Measurements from ENCODE around the gene ADGRL3. TPM values are rescaled to one million over a fixed set of nuclear protein-coding genes. Genes with fewer than 3 reads are reported as not detected.

The ADGRL3 gene
- total and polyA plus RNA-seq, 4 donors = 0.07 to 1.7 (median 0.82) TPM

DNA sequence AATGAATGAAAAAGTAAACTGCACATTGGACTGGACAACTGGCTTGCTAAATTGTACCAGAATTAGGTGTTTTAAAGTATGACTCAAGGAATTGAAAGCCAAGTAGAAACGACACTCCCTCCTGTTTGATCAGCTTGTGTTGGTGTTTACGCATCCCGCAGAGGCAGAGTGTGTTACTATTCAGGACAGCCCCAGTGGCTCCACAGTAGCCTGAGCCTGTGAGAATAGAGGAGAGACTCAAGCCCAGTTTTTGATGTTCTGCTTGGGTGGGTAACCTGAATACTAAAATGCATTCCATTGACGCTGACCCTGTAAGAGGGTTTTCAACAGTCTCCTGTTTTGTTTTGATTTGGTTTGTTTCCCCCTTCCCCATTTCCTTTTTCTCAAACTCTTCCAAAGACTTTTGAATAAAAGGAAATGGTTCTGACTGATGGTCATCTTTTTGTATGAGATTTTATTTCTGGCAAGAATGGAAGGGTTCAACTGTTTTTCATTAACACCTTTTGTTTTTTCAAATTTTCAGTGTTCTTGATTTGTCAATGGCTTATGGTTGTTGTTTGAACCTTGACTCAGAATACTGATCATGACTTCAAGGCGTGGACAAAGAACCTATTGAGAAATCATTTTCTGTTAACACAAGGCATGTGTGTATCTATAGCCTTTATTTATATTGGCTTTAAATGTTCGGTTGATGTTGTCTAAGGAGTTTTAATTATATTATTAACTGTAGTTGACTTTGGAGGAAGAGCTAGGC is 10.2 kb downstream of the ADGRL3 start (continued):
- TF ChIP-seq FOXA1 (IDR thresholded peaks at IDR 0.05) (no peak), SP1 (IDR thresholded peaks at IDR 0.05) (no peak), RXRA (IDR thresholded peaks at IDR 0.05) (no peak), TAF1 (conservative IDR thresholded peaks at IDR 0.05) (no peak), RAD21 (IDR thresholded peaks at IDR 0.05) (no peak)

DNA sequence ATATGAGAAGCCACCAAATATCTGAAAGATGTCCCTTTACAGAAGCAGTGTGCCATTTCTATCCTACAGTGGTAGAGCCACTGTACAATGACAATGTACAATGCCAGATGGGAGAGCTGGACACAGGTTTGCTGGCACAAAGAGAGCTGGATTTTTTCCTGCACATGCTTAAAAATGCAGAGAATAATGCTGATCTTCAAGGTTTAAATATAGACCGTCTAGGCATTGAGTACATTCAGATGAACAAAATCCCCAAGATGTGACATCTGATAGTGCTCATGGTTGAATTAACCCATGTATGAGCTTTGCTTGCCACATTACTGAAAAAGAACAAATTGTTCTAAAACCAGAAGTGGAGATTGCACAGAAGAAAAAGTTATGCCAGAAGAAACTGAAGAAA is 11.7 kb downstream of the ADGRL3 start:
- Histone ChIP-seq H3K9me3 (ENCODE audit: control insufficient read depth in 4 of 4, low read length in 3 of 4) (no peaks in the 10 kb centered on the region), H3K27me3 (ENCODE audit: control insufficient read depth in 4 of 4, insufficient read depth in 4 of 4, low read length in 3 of 4) (peaks cover 0 to 3% (median 0%) of the 10 kb centered on the region in 4 donors), H3K4me1 (ENCODE audit: control insufficient read depth in 4 of 4, insufficient read depth in 4 of 4, low read length in 3 of 4) (no peaks in the 10 kb centered on the region), H3K36me3 (ENCODE audit: control insufficient read depth in 4 of 4, insufficient read depth in 3 of 4, low read depth in 1 of 4, low read length in 3 of 4) (no peaks in the 10 kb centered on the region), H3K4me3 (ENCODE audit: low read depth in 1 of 3, low read length in 3 of 3) (no peak overlapping the region), H3K9ac (ENCODE audit: low read depth in 1 of 2, low read length in 2 of 2) (no peak overlapping the region), H3K27ac (ENCODE audit: low read depth in 1 of 2, low read length in 2 of 2) (no peak overlapping the region)
- no peak for DNase-seq (ENCODE audit: low spot score)
- TF ChIP-seq NR2F2 (IDR thresholded peaks at IDR 0.05) (no peak), YY1 (IDR thresholded peaks at IDR 0.05) (no peak), RAD21 (IDR thresholded peaks at IDR 0.05) (no peak), FOXA2 (IDR thresholded peaks at IDR 0.05) (no peak), SP1 (IDR thresholded peaks at IDR 0.05) (no peak), JUND (IDR thresholded peaks at IDR 0.05) (no peak)
- TF ChIP-seq, protein P1, sequence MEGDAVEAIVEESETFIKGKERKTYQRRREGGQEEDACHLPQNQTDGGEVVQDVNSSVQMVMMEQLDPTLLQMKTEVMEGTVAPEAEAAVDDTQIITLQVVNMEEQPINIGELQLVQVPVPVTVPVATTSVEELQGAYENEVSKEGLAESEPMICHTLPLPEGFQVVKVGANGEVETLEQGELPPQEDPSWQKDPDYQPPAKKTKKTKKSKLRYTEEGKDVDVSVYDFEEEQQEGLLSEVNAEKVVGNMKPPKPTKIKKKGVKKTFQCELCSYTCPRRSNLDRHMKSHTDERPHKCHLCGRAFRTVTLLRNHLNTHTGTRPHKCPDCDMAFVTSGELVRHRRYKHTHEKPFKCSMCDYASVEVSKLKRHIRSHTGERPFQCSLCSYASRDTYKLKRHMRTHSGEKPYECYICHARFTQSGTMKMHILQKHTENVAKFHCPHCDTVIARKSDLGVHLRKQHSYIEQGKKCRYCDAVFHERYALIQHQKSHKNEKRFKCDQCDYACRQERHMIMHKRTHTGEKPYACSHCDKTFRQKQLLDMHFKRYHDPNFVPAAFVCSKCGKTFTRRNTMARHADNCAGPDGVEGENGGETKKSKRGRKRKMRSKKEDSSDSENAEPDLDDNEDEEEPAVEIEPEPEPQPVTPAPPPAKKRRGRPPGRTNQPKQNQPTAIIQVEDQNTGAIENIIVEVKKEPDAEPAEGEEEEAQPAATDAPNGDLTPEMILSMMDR (IDR thresholded peaks at IDR 0.05; ENCODE audit: low read depth, low read length, missing input control) = no peak
- TF ChIP-seq, protein P2, sequence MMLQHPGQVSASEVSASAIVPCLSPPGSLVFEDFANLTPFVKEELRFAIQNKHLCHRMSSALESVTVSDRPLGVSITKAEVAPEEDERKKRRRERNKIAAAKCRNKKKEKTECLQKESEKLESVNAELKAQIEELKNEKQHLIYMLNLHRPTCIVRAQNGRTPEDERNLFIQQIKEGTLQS (IDR thresholded peaks at IDR 0.05) = no peak
- TF ChIP-seq, protein P3, sequence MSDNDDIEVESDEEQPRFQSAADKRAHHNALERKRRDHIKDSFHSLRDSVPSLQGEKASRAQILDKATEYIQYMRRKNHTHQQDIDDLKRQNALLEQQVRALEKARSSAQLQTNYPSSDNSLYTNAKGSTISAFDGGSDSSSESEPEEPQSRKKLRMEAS (IDR thresholded peaks at IDR 0.05) = no peak
- 73% methylated on average over 1 of the region's 1 CpG for WGBS

DNA sequence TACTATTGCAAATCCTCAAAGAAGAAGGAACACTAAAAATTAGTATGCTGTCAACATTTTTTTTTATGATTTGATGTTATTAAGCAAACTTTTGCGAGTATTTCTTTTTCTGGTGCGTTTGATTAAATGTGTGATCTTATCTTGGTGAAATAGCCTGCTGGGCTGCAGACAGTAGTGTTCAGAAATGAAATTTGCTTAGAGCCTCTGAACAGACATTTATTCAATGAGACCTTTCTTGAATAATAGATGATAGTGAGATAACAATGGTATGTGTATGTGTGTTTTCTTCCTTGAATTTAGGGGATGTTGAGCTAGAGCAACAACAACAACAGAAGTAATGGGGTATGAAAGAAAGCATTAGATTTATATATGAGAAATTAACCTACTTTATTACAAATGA is 12.7 kb downstream of the ADGRL3 start:
- no peak for DNase-seq (ENCODE audit: low spot score)
- Histone ChIP-seq H3K9me3 (ENCODE audit: control insufficient read depth in 4 of 4, low read length in 3 of 4) (no peaks in the 10 kb centered on the region), H3K36me3 (ENCODE audit: control insufficient read depth in 4 of 4, insufficient read depth in 3 of 4, low read depth in 1 of 4, low read length in 3 of 4) (no peaks in the 10 kb centered on the region), H3K27ac (ENCODE audit: low read depth in 1 of 2, low read length in 2 of 2) (no peak overlapping the region), H3K4me1 (ENCODE audit: control insufficient read depth in 4 of 4, insufficient read depth in 4 of 4, low read length in 3 of 4) (no peaks in the 10 kb centered on the region), H3K27me3 (ENCODE audit: control insufficient read depth in 4 of 4, insufficient read depth in 4 of 4, low read length in 3 of 4) (peaks cover 0 to 3% (median 0%) of the 10 kb centered on the region in 4 donors), H3K9ac (ENCODE audit: low read depth in 1 of 2, low read length in 2 of 2) (no peak overlapping the region), H3K4me3 (ENCODE audit: low read depth in 1 of 3, low read length in 3 of 3) (no peak overlapping the region)
- TF ChIP-seq, protein P1 (IDR thresholded peaks at IDR 0.05; ENCODE audit: low read depth, low read length, missing input control) = no peak
- TF ChIP-seq TAF1 (conservative IDR thresholded peaks at IDR 0.05) (no peak), SP1 (IDR thresholded peaks at IDR 0.05) (no peak), HNF4A (conservative IDR thresholded peaks at IDR 0.05) (no peak)
- TF ChIP-seq, protein P4, sequence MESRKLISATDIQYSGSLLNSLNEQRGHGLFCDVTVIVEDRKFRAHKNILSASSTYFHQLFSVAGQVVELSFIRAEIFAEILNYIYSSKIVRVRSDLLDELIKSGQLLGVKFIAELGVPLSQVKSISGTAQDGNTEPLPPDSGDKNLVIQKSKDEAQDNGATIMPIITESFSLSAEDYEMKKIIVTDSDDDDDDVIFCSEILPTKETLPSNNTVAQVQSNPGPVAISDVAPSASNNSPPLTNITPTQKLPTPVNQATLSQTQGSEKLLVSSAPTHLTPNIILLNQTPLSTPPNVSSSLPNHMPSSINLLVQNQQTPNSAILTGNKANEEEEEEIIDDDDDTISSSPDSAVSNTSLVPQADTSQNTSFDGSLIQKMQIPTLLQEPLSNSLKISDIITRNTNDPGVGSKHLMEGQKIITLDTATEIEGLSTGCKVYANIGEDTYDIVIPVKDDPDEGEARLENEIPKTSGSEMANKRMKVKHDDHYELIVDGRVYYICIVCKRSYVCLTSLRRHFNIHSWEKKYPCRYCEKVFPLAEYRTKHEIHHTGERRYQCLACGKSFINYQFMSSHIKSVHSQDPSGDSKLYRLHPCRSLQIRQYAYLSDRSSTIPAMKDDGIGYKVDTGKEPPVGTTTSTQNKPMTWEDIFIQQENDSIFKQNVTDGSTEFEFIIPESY (IDR thresholded peaks at IDR 0.05) = no peak
- TF ChIP-seq, protein P2 (IDR thresholded peaks at IDR 0.05) = no peak
- 68% methylated on average over 2 of the region's 2 CpGs for whole genome bisulfite sequencing

Data from liver (tissue), 9 donors.